H1 (cell line): ENCODE results near the gene COL4A4. TPM values are rescaled to one million over a fixed set of nuclear protein-coding genes. Genes with fewer than 3 reads are reported as not detected.

Experiments
- CTCF ChIA-PET: fragments of 300-600 bp; sonication (Branson Sonifier 250); formaldehyde crosslinking; loops from one replicate; lab custom pipeline; 2021; ENCODE audit not compliant: partially characterized antibody; lab: Charles Lee
- POLR2A ChIA-PET: fragments of 300-600 bp; sonication (Branson Sonifier 250); formaldehyde crosslinking; loops from one replicate; lab custom pipeline; 2021; ENCODE audit warnings: inconsistent platforms; ENCODE audit not compliant: partially characterized antibody; lab: Charles Lee
- DNase-seq, 2 experiments: peaks; one replicate each; pipeline versions ENCODE4 v3.0.0 to v3.0.0-alpha.2; 2010 to 2022; ENCODE audit warnings: low spot score in 2 of 2, low read depth in 1 of 2, mixed read lengths in 1 of 2
- FAIRE-seq: peaks from 2 replicates; lab custom pipeline; 2011; peaks lifted over from hg19 to GRCh38; lab: Jason Lieb, UNC
- H2AFZ ChIP-seq: 2 replicates; pipeline ENCODE4 v1.8.1; 2012; ENCODE audit warnings: low read length, inconsistent platforms
- H2AK5ac ChIP-seq: 2 replicates; pipeline ENCODE4 v1.6.1; 2013; ENCODE audit warnings: low read depth, low read length
- H2BK120ac ChIP-seq: replicated peaks from 2 replicates; pipeline ENCODE3; 2013; ENCODE audit warnings: low read depth, low read length, inconsistent platforms
- H2BK12ac ChIP-seq: 2 replicates; pipeline ENCODE4 v1.6.1; 2013; ENCODE audit warnings: low read depth, low read length
- H2BK15ac ChIP-seq: 2 replicates; pipeline ENCODE4 v1.6.1; 2013; ENCODE audit warnings: low read length
- H2BK20ac ChIP-seq: 2 replicates; pipeline ENCODE4 v1.6.1; 2013; ENCODE audit warnings: low read length
- H2BK5ac ChIP-seq: 2 replicates; pipeline ENCODE4 v1.6.1; 2013; ENCODE audit warnings: low read depth, low read length
- H3K14ac ChIP-seq: 2 replicates; pipeline ENCODE4 v1.6.1; 2013; ENCODE audit warnings: inconsistent platforms; ENCODE audit not compliant: insufficient read length
- H3K18ac ChIP-seq: 2 replicates; pipeline ENCODE4 v1.6.1; 2013; ENCODE audit warnings: low read length; ENCODE audit errors: extremely low read depth
- H3K23ac ChIP-seq: 2 replicates; pipeline ENCODE4 v1.6.1; 2013; ENCODE audit warnings: inconsistent platforms; ENCODE audit not compliant: insufficient read length
- H3K23me2 ChIP-seq: 2 replicates; pipeline ENCODE4 v1.6.1; 2013; ENCODE audit warnings: low read depth, low read length
- H3K27ac ChIP-seq: 2 replicates; pipeline ENCODE4 v1.6.1; 2011; ENCODE audit warnings: low read depth, low read length, inconsistent platforms
- H3K27me3 ChIP-seq, 4 experiments: replicated peaks in 1 of 4; 1 replicate in 1 of 4; 2 replicates in 3 of 4; pipeline versions ENCODE4 v1.6.1 to v1.8.1; 2011 to 2013; ENCODE audit warnings: low read length in 3 of 4, mild to moderate bottlenecking in 3 of 4, inconsistent platforms in 2 of 4, mixed read lengths in 2 of 4, moderate library complexity in 1 of 4; ENCODE audit not compliant: control insufficient read depth in 3 of 4, insufficient read depth in 3 of 4; ENCODE audit errors: extremely low read depth in 1 of 4
- H3K36me3 ChIP-seq, 4 experiments: 2 replicates each; pipeline versions ENCODE4 v1.6.1 to v1.8.1; 2011 to 2013; ENCODE audit warnings: mild to moderate bottlenecking in 4 of 4, low read length in 3 of 4, moderate library complexity in 2 of 4, control low read depth in 1 of 4, inconsistent platforms in 1 of 4; ENCODE audit not compliant: insufficient read depth in 4 of 4, control insufficient read depth in 2 of 4
- H3K4ac ChIP-seq: replicated peaks from 2 replicates; pipeline ENCODE3; 2013; ENCODE audit warnings: low read length, low read depth, mixed read lengths, inconsistent platforms; ENCODE audit not compliant: insufficient read length
- H3K4me1 ChIP-seq, 4 experiments: replicated peaks in 1 of 4; 1 replicate in 1 of 4; 2 replicates in 3 of 4; pipeline versions ENCODE4 v1.6.1 to v1.8.1; 2011 to 2013; ENCODE audit warnings: low read length in 3 of 4, inconsistent platforms in 2 of 4, mixed read lengths in 1 of 4; ENCODE audit not compliant: insufficient read depth in 4 of 4, control insufficient read depth in 3 of 4
- H3K4me2 ChIP-seq, 2 experiments: 2 replicates each; pipeline versions ENCODE4 v1.6.1 to v1.8.1; 2011 to 2013; ENCODE audit warnings: low read depth in 2 of 2, low read length in 2 of 2, control low read depth in 1 of 2, inconsistent platforms in 1 of 2, mild to moderate bottlenecking in 1 of 2; ENCODE audit not compliant: insufficient read depth in 1 of 2
- H3K4me3 ChIP-seq, 4 experiments: fragments of 200-600, 300-600 bp in 1 of 4; sonication (generic), shearing (Covaris generic), sonication (Bioruptor Twin) in 1 of 4; 2 replicates each; pipeline versions ENCODE4 v1.5.1 to v1.8.1; 2011 to 2016; ENCODE audit warnings: low read length in 4 of 4, low read depth in 3 of 4, control low read depth in 2 of 4, inconsistent platforms in 2 of 4, mild to moderate bottlenecking in 2 of 4, mixed read lengths in 1 of 4, moderate library complexity in 1 of 4; ENCODE audit not compliant: insufficient read depth in 2 of 4; ENCODE audit errors: extremely low read depth in 1 of 4
- H3K56ac ChIP-seq: replicated peaks from 2 replicates; pipeline ENCODE3; 2013; ENCODE audit warnings: low read depth, mild to moderate bottlenecking, mixed read lengths, low read length, inconsistent platforms; ENCODE audit not compliant: insufficient read length
- H3K79me1 ChIP-seq: 2 replicates; pipeline ENCODE4 v1.6.1; 2013; ENCODE audit warnings: low read depth, low read length, control low read depth
- H3K79me2 ChIP-seq, 2 experiments: 2 replicates each; pipeline versions ENCODE4 v1.6.1 to v1.8.1; 2012 to 2013; ENCODE audit warnings: low read length in 2 of 2, mild to moderate bottlenecking in 2 of 2, inconsistent platforms in 1 of 2; ENCODE audit not compliant: insufficient read depth in 2 of 2, control insufficient read depth in 1 of 2
- H3K9ac ChIP-seq, 4 experiments: replicated peaks in 1 of 4; 1 replicate in 1 of 4; 2 replicates in 3 of 4; pipeline versions ENCODE4 v1.6.1 to v1.8.1; 2011 to 2013; ENCODE audit warnings: low read depth in 3 of 4, low read length in 3 of 4, control low read depth in 2 of 4, mild to moderate bottlenecking in 2 of 4, moderate library complexity in 2 of 4, inconsistent platforms in 1 of 4; ENCODE audit errors: extremely low read depth in 1 of 4
- H3K9me3 ChIP-seq, 2 experiments: 2 replicates each; pipeline versions ENCODE4 v1.6.1 to v1.8.1; 2012 to 2013; ENCODE audit warnings: mild to moderate bottlenecking in 2 of 2, moderate library complexity in 2 of 2, control low read depth in 1 of 2, inconsistent platforms in 1 of 2, low read depth in 1 of 2, low read length in 1 of 2, mixed read lengths in 1 of 2; ENCODE audit not compliant: insufficient read depth in 2 of 2
- H4K20me1 ChIP-seq, 2 experiments: replicated peaks in 1 of 2; 2 replicates each; pipeline versions ENCODE3 to v1.8.1; 2011 to 2013; ENCODE audit warnings: inconsistent platforms in 2 of 2, low read length in 2 of 2, mild to moderate bottlenecking in 1 of 2; ENCODE audit not compliant: insufficient read depth in 2 of 2, control insufficient read depth in 1 of 2
- H4K5ac ChIP-seq: 2 replicates; pipeline ENCODE4 v1.6.1; 2013; ENCODE audit warnings: low read length, low read depth, mixed read lengths, inconsistent platforms; ENCODE audit not compliant: insufficient read length
- H4K8ac ChIP-seq: 2 replicates; pipeline ENCODE4 v1.8.0; 2013; ENCODE audit warnings: mild to moderate bottlenecking, moderate library complexity, low read length, inconsistent platforms; ENCODE audit not compliant: insufficient read depth; ENCODE audit errors: extremely low read depth
- H4K91ac ChIP-seq: replicated peaks from 2 replicates; pipeline ENCODE3; 2013; ENCODE audit warnings: low read length, mixed read lengths, inconsistent platforms; ENCODE audit not compliant: insufficient read length
- BACH1 ChIP-seq: IDR thresholded peaks from 2 replicates; pipeline ENCODE4 v1.6.1; 2012; ENCODE audit warnings: low read length, improper control_type of control experiment
- KDM5A ChIP-seq: fragments of 200-600 bp; IDR thresholded peaks from 2 replicates; pipeline ENCODE4 v1.7.1; 2012; ENCODE audit warnings: mild to moderate bottlenecking, low read length, inconsistent platforms, mixed read lengths
- MAFK ChIP-seq: IDR thresholded peaks from 2 replicates; pipeline ENCODE4 v1.6.1; 2012; ENCODE audit warnings: low read depth, mild to moderate bottlenecking, improper control_type of control experiment, low read length
- POLR2A ChIP-seq, 2 experiments: IDR thresholded peaks; 1 replicate in 1 of 2; 2 replicates in 1 of 2; pipeline ENCODE4 v1.6.1; 2011; ENCODE audit warnings: low read depth in 2 of 2, low read length in 2 of 2, mild to moderate bottlenecking in 2 of 2; ENCODE audit errors: control extremely low read depth in 1 of 2
- POLR2AphosphoS5 ChIP-seq: IDR thresholded peaks from 2 replicates; pipeline ENCODE4 v1.6.1; 2011; ENCODE audit warnings: low read depth, low read length
- RAD21 ChIP-seq, 2 experiments: IDR thresholded peaks in 1 of 2; conservative IDR thresholded peaks in 1 of 2; 2 replicates each; pipeline ENCODE4 v1.6.1; 2011; ENCODE audit warnings: low read depth in 2 of 2, low read length in 2 of 2, improper control_type of control experiment in 1 of 2, inconsistent platforms in 1 of 2, mild to moderate bottlenecking in 1 of 2, moderate library complexity in 1 of 2
- SAP30 ChIP-seq: fragments of 300-600 bp; sonication (generic); IDR thresholded peaks from 2 replicates; pipeline ENCODE4 v1.7.1; 2012; ENCODE audit warnings: low read length, moderate library complexity, mild to moderate bottlenecking, inconsistent platforms; ENCODE audit not compliant: insufficient read depth, insufficient replicate concordance
- SIX5 ChIP-seq: IDR thresholded peaks from 2 replicates; pipeline ENCODE4 v1.6.1; 2011; ENCODE audit warnings: mild to moderate bottlenecking, low read depth, low read length
- SRF ChIP-seq: IDR thresholded peaks from 2 replicates; pipeline ENCODE4 v1.6.1; 2011; ENCODE audit warnings: mild to moderate bottlenecking, low read depth, low read length, moderate library complexity
- TAF7 ChIP-seq: optimal IDR thresholded peaks from 2 replicates; pipeline ENCODE3; 2011; ENCODE audit warnings: low read depth, mild to moderate bottlenecking, inconsistent platforms, low read length, moderate library complexity, borderline replicate concordance
- TCF12 ChIP-seq: IDR thresholded peaks from 2 replicates; pipeline ENCODE4 v1.6.1; 2011; ENCODE audit warnings: low read depth, mild to moderate bottlenecking, low read length
- YY1 ChIP-seq: IDR thresholded peaks from 2 replicates; pipeline ENCODE4 v1.6.1; 2011; ENCODE audit warnings: low read depth, mild to moderate bottlenecking, low read length
- ZNF274 ChIP-seq: IDR thresholded peaks from 2 replicates; pipeline ENCODE4 v1.7.0; 2012; ENCODE audit warnings: low read length, borderline replicate concordance; ENCODE audit errors: extremely low read depth
- WGBS, 2 experiments: shearing (Covaris generic) in 1 of 2; methylation state at CpG; one replicate each; pipeline versions ENCODE4 v1.1.6 to v1.1.7; 2013 to 2015; ENCODE audit warnings: low lambda C conversion rate in 2 of 2, mixed read lengths in 2 of 2, inconsistent platforms in 1 of 2, low coverage in 1 of 2, missing lambda C conversion rate in 1 of 2; ENCODE audit not compliant: insufficient replicate concordance in 2 of 2, insufficient coverage in 1 of 2, insufficient read length in 1 of 2; ENCODE audit errors: extremely low coverage in 1 of 2, missing lambda C conversion rate in 1 of 2; 5-methylcytosine and 5-hydroxymethylcytosine counted together
- polyA plus RNA-seq, 7 experiments: library from polyadenylated mRNA; depleted of rRNA in 3 of 7; stranded (reverse) in 5 of 7; unstranded in 2 of 7; fragments of >200 nt in 5 of 7; fragments of 200-250 nt in 2 of 7; gene quantifications; 1 replicate in 5 of 7; 2 replicates in 1 of 7; 4 replicates in 1 of 7; pipeline versions ENCODE4 v1.2.1 to v1.2.3, GENCODE V29; 2011 to 2013; ENCODE audit warnings: missing spikeins in 2 of 7, mixed read lengths in 2 of 7
- total RNA-seq: library from RNA; stranded (reverse); fragmentation: NEBNext Ultra II Directional; extraction: Animal tissue kit (Norgen Biotek cat#: 25700); gene quantifications from 2 replicates; pipeline ENCODE4 v1.2.1, GENCODE V29; 2021
- TF ChIP-seq, protein P1 (sequence below): IDR thresholded peaks from 2 replicates; pipeline ENCODE4 v1.6.1; 2011; ENCODE audit warnings: low read length, improper control_type of control experiment

The COL4A4 gene
- total and polyA plus RNA-seq, 2 of the 8 experiments (the other 6 are each of a cell fraction or from before 2014, with no cell fraction given): 0.33 to 1.7 TPM

DNA sequence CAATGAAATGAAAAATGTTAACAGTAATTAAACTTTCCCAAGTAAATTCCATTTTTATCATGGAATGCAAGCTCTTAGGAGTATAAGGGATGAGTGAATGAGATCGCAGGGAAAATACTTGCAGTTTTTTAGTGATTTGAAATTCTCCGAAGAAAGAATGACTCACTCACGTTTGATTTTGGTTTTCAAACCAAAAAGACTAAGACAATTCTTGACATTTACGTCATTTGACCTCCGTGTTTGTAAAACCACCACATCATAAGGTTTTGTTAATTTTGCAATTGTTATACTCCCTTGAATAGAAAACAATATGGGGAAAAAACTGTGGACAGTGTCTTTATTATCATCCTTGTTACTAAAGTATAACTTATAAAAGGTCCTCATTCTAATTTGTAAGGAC lies 29.4 kb downstream of the COL4A4 start:
- Histone ChIP-seq H2BK120ac (no peak overlapping the region), H3K79me1 (no peaks in the 10 kb centered on the region), H3K27me3 (no peaks in the 10 kb centered on the region), H4K8ac (no peak overlapping the region), H2BK20ac (no peak overlapping the region), H3K4ac (no peak overlapping the region), H3K79me2 (no peaks in the 10 kb centered on the region), H3K4me2 (no peak overlapping the region), H4K91ac (no peak overlapping the region), H2BK5ac (no peak overlapping the region), H3K9me3 (no peaks in the 10 kb centered on the region), H2AK5ac (no peak overlapping the region), H3K4me3 (no peak overlapping the region), H3K56ac (no peak overlapping the region), H2BK15ac (no peak overlapping the region), H2BK12ac (no peak overlapping the region), H3K27ac (no peak overlapping the region), H3K18ac (no peak overlapping the region), H3K9ac (no peak overlapping the region), H3K23me2 (no peaks in the 10 kb centered on the region), H4K5ac (no peak overlapping the region), H3K4me1 (no peaks in the 10 kb centered on the region), H4K20me1 (no peaks in the 10 kb centered on the region), H3K14ac (no peak overlapping the region), H3K36me3 (no peaks in the 10 kb centered on the region), H2AFZ (no peak overlapping the region), H3K23ac (no peak overlapping the region)
- POLR2A ChIA-PET: no interaction called here
- CTCF ChIA-PET: interaction anchor here (1.0 to 7.6 kb wide), 6 partner anchors 9 to 187 kb away, joined by 4 to 112 read pairs (median 4); partner anchors contain the start of genes COL4A3 and COL4A4
- 85% methylated on average over 5 of the region's 5 CpGs; no CpG with 5 or more reads in 1 of the 2 experiments for WGBS, 2 experiments
- DNase-seq: no peak
- FAIRE-seq: no peak
- TF ChIP-seq SAP30 (no peak), POLR2A (IDR thresholded peaks at IDR 0.05; ENCODE audit: control extremely low read depth in 1 of 2, low read depth in 2 of 2, low read length in 2 of 2) (no peak), SIX5 (no peak), TCF12 (no peak), BACH1 (no peak), MAFK (no peak), YY1 (no peak), KDM5A (no peak), TAF7 (no peak), RAD21 (IDR thresholded peaks at IDR 0.05 in 1 of 2, conservative IDR thresholded peaks at IDR 0.05 in 1 of 2; ENCODE audit: low read depth in 2 of 2, low read length in 2 of 2) (no peak), ZNF274 (no peak), POLR2AphosphoS5 (no peak), SRF (no peak)
- TF ChIP-seq, protein P1, sequence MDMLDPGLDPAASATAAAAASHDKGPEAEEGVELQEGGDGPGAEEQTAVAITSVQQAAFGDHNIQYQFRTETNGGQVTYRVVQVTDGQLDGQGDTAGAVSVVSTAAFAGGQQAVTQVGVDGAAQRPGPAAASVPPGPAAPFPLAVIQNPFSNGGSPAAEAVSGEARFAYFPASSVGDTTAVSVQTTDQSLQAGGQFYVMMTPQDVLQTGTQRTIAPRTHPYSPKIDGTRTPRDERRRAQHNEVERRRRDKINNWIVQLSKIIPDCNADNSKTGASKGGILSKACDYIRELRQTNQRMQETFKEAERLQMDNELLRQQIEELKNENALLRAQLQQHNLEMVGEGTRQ: no peak
